ENCODE data around the gene CCDC88B.
A peak's percentile ranks its signal among the peaks of the same experiment; 100 is the strongest.

CCDC88B gene, protein sequence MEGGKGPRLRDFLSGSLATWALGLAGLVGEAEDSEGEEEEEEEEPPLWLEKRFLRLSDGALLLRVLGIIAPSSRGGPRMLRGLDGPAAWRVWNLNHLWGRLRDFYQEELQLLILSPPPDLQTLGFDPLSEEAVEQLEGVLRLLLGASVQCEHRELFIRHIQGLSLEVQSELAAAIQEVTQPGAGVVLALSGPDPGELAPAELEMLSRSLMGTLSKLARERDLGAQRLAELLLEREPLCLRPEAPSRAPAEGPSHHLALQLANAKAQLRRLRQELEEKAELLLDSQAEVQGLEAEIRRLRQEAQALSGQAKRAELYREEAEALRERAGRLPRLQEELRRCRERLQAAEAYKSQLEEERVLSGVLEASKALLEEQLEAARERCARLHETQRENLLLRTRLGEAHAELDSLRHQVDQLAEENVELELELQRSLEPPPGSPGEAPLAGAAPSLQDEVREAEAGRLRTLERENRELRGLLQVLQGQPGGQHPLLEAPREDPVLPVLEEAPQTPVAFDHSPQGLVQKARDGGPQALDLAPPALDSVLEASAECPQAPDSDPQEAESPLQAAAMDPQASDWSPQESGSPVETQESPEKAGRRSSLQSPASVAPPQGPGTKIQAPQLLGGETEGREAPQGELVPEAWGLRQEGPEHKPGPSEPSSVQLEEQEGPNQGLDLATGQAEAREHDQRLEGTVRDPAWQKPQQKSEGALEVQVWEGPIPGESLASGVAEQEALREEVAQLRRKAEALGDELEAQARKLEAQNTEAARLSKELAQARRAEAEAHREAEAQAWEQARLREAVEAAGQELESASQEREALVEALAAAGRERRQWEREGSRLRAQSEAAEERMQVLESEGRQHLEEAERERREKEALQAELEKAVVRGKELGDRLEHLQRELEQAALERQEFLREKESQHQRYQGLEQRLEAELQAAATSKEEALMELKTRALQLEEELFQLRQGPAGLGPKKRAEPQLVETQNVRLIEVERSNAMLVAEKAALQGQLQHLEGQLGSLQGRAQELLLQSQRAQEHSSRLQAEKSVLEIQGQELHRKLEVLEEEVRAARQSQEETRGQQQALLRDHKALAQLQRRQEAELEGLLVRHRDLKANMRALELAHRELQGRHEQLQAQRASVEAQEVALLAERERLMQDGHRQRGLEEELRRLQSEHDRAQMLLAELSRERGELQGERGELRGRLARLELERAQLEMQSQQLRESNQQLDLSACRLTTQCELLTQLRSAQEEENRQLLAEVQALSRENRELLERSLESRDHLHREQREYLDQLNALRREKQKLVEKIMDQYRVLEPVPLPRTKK (N-terminal part only)

DNA sequence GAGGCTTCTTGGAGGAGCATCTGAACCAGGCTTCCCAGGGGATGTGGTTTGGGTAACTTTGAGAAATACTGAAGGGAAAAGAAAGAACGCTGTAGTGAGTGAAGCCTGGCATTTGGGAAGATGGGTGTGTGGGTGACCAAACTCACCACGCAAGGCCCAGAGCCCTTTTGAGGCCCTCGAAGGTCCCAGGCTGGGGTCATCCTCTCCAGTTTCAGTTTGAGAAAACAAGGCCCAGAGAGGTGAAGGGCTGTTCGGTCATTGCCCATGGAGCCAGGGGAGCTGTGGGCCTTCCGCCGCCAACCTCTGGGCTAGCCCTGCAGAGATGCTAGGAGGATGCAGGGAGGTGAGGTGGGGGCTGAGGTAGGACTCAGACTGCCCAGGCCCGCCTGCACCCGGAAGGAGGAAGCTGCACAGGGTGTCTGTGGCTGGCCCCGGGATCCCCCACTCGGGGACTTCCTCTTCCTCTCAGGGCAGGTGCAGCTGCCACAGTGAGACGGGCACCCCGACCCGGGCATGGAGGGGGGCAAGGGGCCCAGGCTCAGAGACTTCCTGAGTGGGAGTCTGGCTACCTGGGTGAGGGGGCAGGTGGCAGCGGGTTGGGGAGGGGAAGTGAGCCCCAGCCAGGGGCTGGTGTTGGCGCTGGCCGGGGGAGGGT, at the start of gene CCDC88B:
CCDC88B (plus strand) TSS at position 451 of the 655 bp plus-strand sequence; CDS start at position 514, 63 bp downstream.
- no peak for DNase-seq (ENCODE audit: low read depth)

DNA sequence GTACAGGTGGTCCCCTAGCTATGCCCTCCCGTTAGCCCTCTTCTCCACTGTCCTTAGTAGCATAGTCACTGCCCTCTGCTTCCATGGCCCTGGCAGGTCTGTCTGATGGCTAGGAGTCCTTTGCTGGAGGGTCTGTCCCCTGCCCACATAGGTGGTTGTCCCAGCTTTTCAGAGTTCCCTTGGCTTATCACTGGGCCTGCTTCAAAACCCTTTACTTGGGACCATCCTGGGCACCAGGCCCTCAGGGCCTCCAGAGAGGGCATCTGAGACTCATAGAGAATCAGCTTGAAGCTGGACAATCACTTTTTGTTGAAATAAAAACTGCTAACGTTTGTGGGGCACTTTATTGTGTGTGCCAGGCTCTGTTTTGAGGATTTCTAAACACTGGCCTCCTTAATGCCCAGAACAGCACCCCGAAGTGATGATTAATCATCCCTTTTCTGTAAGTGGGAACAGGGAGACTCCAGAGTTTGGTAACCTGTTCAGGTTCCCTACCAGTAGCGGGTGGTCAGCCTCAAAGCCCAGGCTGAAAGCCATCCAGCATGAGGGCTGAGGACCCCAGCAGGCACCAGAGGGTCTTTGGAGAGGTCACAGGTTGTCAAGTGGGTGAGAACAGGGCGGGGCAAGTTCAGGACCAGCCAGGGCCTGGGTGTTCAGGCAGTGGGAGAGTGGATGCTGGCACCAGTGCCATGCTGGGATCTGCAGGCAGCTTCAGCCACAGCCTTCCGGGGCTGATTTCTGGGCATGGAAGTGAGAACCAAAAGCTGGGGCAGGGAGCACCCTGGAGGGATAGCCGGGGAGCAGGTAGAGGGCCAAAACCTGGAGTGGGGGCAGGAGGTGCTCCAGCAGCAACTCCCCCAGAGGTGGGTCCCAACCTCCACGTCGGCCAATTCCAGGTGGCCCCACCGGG, 49.4 kb upstream of the CCDC88B start:
- DNase-seq (ENCODE audit: low read depth): no peak

GRCh38 chr11:64291262-64291751, 48.7 kb upstream of the CCDC88B start, which contains the start of gene KCNK4:
TSS of gene KCNK4 (plus strand) at chr11:64291302. CDS start at chr11:64293019, 1,717 bp downstream.
- no peak for DNase-seq (ENCODE audit: low read depth)

- DNase-seq (ENCODE audit: low read depth): no peak
Measured at GRCh38 chr11:64291752-64292459, 48.1 kb upstream of the CCDC88B start.

DNA sequence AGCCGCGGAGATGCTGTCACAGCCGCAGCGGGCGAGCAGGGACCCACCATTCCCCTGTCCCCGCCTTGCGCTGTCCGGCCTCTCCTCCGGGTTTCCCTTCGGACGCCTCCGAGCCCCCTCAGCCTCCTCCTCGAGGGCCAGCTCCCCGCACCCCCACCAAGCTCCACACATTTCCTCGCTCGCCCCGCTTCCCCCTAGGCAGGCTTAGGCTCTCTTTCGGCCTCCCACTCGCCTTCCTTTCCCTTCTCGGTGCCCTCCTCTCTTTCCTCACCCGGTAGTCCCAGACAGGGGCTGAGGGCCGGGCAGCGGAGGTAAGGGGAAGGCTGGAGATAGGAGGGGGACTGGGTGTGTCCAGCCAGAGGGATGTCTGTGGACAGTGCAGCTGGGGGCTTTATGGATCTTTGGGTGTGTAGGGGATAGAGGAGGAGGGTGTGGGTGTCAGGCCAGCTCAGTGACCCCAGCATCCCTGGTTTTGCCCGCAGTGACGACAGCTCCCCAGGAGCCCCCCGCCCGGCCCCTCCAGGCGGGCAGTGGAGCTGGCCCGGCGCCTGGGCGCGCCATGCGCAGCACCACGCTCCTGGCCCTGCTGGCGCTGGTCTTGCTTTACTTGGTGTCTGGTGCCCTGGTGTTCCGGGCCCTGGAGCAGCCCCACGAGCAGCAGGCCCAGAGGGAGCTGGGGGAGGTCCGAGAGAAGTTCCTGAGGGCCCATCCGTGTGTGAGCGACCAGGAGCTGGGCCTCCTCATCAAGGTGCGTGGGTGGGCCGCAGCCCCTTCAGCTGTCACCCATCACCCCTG, 47.3 kb upstream of the CCDC88B start:
- DNase-seq (ENCODE audit: low read depth): no peak

GRCh38 chr11:64294774-64295173, 45.2 kb upstream of the CCDC88B start:
- DNase-seq (ENCODE audit: low read depth): peak; percentile 65

- DNase-seq (ENCODE audit: low read depth): no peak
Measured at GRCh38 chr11:64295760-64296159, 44.2 kb upstream of the CCDC88B start.

DNA sequence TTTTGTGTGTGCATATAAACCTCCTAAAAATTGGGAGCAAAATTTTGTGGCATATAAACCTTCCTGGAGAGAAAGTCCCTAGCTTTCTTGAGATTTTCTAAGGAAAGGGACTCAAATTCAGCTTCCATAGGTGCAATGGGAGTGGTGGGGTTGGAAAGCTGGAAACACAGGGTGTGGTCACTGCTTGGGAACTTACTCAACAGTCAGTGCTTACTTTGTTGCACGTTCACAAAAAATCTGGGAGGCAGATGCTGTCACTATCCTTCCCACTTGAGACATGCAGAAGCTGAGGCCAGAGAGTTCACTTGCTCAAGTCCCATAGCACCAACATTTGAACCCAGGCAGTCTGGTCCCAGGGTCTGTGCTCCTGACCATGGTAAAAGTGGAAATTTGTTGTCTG, 43.8 kb upstream of the CCDC88B start:
- peak; percentile 12 for DNase-seq (ENCODE audit: low read depth)

DNA sequence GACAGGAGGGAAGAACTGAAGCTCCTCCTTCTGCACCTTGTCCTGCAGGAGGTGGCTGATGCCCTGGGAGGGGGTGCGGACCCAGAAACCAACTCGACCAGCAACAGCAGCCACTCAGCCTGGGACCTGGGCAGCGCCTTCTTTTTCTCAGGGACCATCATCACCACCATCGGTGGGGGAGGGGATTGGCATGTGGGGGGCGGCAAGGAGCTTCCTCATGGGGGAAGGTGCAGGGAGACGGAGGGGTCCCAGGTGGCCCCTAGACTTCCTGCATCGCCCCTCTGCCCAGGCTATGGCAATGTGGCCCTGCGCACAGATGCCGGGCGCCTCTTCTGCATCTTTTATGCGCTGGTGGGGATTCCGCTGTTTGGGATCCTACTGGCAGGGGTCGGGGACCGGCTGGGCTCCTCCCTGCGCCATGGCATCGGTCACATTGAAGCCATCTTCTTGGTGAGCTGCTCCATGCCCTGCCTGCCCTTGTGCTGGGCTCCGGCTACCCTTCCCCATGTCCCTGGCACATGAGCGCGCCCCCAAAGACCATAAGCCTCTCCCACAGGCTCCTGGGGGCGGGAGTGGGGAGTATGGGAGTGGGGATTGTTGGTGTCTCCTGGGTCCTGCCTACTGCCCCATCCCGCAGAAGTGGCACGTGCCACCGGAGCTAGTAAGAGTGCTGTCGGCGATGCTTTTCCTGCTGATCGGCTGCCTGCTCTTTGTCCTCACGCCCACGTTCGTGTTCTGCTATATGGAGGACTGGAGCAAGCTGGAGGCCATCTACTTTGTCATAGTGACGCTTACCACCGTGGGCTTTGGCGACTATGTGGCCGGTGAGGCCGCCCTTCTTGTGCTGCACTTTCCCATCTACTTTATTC, 42.9 kb upstream of the CCDC88B start:
- no peak for DNase-seq (ENCODE audit: low read depth)

GRCh38 chr11:64297699-64298358, 42.2 kb upstream of the CCDC88B start:
- DNase-seq (ENCODE audit: low read depth): no peak

DNA sequence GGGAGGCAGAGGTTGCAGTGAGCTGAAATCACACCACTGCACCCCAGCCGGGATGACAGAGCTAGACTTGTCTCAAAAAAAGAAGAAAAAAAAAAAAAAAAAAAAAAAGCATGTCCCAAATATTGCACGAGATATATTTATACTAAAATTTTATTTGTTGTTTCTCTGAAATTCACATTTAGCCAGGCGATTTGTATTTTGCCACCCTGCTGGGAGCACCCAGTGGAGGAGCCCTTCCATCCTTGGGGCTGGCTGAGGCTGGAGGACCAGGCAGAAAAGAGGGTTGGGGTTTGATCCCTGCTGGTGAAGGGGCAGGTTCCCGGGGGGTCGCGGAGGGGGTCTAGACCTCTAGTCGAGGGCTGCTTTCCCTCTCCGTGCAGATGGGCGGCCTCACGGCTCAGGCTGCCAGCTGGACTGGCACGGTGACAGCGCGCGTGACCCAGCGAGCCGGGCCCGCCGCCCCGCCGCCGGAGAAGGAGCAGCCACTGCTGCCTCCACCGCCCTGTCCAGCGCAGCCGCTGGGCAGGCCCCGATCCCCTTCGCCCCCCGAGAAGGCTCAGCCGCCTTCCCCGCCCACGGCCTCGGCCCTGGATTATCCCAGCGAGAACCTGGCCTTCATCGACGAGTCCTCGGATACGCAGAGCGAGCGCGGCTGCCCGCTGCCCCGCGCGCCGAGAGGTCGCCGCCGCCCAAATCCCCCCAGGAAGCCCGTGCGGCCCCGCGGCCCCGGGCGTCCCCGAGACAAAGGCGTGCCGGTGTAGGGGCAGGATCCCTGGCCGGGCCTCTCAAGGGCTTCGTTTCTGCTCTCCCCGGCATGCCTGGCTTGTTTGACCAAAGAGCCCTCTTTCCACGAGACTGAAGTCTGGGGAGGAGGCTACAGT, 40.8 kb upstream of the CCDC88B start:
- DNase-seq (ENCODE audit: low read depth): peak; percentile 25

DNA sequence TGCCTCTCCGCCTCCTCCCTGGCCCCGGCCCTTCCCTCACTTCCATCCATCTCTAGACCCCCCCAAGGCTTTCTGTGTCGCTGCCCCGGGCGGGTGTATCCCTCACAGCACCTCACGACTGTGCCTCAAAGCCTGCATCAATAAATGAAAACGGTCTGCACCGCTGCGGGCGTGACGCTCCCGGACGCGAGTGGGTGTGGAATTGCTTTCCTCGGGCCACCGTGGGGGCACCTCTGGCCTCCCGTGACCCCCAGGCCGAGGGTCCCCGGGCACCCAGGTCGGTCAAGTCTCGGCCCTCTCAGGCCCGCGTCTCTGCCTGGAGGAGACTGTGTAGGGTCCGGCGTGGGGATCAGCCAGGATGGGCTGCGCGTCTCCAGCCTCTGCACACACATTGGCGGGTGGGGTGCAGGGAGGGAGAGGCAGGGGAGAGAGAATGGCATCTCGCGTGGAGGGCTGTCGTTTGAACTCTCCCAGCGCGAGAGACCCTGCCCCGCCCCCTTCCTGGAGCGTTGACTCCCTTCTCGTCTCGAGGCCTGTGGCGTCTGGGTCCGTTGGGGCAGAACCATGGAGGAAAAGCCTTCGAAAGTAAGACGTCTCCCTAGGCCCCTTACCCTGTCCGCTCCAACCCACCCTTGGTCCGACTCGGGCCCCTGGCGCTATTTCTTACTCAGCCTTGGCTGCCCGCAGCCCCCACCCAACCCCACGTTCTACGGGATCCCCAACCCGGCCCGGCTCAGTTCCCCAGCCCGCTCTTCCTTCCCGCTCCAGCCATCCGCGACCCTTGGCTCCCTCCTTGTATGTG, 40.0 kb upstream of the CCDC88B start, which contains the start of gene CATSPERZ:
CATSPERZ (plus strand) TSS at position 512 of the 802 bp plus-strand sequence; CDS start at position 565, 53 bp downstream.
- no peak for DNase-seq (ENCODE audit: low read depth)

DNA sequence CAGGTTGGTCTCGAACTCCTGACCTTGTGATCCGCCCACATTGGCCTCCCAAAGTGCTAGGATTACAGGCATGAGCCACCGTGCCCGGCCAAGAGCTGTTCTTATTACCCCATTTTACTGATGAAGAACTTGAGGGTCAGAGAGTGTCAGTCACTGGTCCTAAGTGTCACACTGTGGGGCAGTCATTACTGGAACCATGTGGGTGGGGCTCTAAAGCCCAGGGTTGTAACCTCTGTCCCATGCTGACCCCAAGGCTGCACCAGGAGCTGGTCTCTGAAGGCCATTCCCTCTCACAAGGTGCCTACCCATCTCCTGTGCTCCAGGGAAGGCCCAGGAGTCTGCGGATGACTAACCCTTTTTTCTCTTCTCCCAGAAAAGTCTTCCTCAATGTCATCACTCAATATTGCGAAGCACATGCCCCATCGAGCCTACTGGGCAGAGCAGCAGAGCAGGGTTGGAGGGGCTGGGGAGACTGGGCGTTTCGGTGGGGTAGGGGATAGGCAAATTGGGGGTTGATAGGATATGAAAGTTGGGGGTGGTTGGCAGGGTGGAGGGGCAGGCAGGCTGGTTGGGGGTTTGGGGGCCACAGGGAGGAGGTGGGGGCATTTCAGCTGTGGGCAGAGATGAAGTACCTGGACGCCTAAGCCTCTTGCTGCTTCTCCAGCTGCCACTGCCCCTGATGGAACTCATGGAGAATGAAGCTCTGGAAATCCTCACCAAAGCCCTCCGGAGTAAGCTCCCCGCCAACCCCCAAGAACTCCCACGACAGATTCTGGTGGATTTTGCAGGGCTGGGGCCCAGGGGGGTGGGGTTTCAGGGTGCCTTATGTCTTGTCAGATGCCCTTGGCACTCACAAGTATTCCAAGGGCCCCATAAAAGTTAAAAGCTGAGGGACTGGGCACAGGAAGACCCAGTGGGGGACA, 36.6 kb upstream of the CCDC88B start:
- no peak for DNase-seq (ENCODE audit: low read depth)

- no peak for DNase-seq (ENCODE audit: low read depth)
Measured at GRCh38 chr11:64304032-64304315, 36.0 kb upstream of the CCDC88B start.
